GM18499 (cell line): ENCODE measurements around the gene RPL10.
"Not testable (repeated sequence)": the region's sequence is repeated elsewhere in the genome, so short reads cannot be mapped to it uniquely, and the experiment has no call there.

Experiments
- ATAC-seq: cut with Tn5 transposase; IDR thresholded peaks from one replicate; pipeline ENCODE4 v1.9.1; 2021; ENCODE audit warnings: moderate number of reproducible peaks; ENCODE audit not compliant: insufficient read depth, unreplicated experiment

RPL10 gene

GRCh38 chrX:154375156-154375504 lies 23.0 kb upstream of the RPL10 start:
- no peak for ATAC-seq

- ATAC-seq, result no peak
Observed at GRCh38 chrX:154376774-154377173, 21.4 kb upstream of the RPL10 start.

- no peak for ATAC-seq
Observed at GRCh38 chrX:154378059-154378798, 19.9 kb upstream of the RPL10 start.

GRCh38 chrX:154378799-154379568 lies 19.2 kb upstream of the RPL10 start, which contains the start of gene EMD:
EMD (plus strand) TSS chrX:154379295; CDS start chrX:154379485, 190 bp downstream.
- peak; percentile 66 for ATAC-seq

DNA sequence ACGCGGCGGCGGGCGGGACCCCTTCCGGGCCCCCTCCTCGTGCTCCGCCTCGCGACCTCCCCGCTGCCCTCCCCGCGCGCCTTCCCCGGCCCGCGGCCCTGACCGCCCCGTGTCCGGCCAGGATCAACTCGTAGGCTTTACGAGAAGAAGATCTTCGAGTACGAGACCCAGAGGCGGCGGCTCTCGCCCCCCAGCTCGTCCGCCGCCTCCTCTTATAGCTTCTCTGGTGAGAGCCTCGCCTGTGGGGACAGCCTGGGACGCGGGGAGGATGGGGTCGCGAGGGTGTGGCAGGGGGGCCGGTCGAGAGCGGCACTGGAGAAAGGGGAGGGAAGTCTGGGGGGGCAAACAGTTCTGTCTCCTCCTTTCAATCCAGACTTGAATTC lies 18.6 kb upstream of the RPL10 start:
- no peak for ATAC-seq

DNA sequence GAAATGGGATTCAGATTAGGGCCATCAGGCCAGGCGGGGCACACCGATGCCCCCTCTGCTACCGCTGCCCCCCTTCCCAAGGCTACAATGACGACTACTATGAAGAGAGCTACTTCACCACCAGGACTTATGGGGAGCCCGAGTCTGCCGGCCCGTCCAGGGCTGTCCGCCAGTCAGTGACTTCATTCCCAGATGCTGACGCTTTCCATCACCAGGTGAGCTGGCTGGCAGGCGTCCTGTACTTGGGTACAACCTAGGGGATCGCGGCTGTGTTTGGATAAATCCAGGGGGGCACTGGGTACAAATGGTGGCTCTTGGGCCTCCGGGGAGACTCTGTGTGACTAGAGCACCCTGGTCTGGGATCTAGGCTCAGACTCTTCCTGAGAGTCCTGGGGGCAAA lies 18.0 kb upstream of the RPL10 start:
- no peak for ATAC-seq

GRCh38 chrX:154380787-154381186 lies 17.4 kb upstream of the RPL10 start:
- ATAC-seq, result no peak

DNA sequence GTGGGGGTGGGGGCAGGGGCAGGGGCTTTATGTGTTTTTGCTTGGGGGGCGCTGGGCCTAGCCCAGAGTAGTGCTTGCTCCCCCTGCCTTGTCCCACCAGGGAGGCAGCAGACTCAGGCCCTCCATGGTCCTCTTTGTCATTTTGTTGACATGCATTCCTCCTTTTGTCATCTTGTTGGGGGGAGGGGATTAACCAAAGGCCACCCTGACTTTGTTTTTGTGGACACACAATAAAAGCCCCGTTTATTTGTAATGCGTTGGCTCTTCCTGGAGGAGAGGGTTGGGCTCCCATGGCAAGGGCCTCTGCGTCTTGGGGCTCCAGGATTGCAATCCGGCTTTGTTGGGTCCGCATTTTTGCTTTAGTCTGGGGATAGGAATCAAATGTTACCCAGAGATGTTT lies 16.9 kb upstream of the RPL10 start:
- ATAC-seq, result no peak

GRCh38 chrX:154382483-154383069 lies 15.6 kb upstream of the RPL10 start:
- ATAC-seq, result no peak

- ATAC-seq, result no peak
Observed at GRCh38 chrX:154383359-154384283, 14.6 kb upstream of the RPL10 start.

DNA sequence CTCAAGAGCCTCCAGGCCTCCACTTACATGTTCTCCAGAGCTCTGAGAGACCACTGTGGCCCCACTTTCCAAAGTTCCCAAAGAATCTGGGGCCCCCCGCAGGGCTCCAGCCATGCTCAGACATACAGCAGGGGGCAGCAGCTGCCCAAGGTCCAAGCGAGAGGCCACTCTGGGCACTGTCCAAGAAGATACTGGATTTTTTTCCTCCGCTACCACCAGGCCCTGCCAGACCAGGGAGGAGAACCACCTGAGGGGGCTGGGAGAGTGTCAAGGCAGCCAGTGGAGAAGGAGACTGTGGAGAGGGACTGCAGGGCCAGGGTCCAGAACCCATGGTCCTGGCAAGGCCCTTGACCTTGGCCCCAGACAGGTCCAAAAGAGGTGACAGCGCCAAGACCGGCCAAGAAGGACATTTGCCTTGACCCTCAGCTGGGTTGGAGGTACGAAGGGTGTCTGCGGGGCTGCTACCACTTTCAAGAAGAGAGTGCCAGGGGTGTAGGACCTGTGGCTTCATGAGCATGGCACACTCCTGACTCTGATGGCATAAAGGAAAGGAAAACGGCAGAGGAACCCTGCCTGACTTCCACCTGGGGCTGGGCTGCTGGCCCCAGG lies 13.8 kb upstream of the RPL10 start:
- ATAC-seq, result no peak

DNA sequence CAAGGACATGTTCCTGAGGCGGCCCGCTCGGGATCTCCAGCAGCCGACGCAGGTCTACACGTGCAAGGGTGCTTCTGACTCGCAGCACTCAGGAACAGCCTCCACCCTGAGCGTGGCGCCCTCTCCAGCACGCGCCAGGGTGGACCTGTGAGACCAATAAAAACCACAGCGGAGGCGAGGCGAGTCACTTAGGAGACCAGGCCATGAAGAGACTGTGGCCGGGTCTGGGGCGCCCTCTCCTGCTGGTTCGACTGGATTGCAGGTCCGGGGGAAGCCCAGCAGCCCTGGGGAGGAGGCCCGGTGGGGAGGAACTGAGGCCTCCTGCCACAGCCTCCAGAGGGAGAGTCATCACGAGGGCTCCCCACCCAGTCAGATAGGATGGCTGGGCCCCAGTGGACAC lies 10.1 kb upstream of the RPL10 start:
- ATAC-seq, result not testable (repeated sequence)

GRCh38 chrX:154388649-154389048 lies 9.5 kb upstream of the RPL10 start:
- ATAC-seq, result not testable (repeated sequence)

- peak; percentile 42 for ATAC-seq
Observed at GRCh38 chrX:154389812-154390747, 8.1 kb upstream of the RPL10 start.

DNA sequence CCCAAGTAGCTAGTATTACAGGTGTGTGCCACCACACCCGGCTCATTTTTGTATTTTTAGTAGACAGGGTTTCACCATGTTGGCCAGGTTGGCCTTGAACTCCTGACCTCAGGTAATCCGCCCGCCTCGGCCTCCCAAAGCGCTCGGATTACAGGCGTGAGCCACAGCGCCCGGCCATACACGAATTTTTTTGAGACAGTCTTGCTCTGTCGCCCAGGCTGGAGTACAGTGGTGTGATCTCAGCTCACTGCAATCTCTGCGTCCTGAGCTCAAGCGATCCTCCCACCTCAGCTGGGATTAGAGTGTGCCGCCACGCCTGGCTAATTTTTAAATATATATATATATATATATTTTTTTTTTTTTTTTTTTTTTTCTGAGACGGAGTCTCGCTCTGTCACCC lies 1.8 kb upstream of the RPL10 start:
- ATAC-seq, result not testable (repeated sequence)

GRCh38 chrX:154396973-154397887 lies 947 bp upstream of the RPL10 start:
- no peak for ATAC-seq

DNA sequence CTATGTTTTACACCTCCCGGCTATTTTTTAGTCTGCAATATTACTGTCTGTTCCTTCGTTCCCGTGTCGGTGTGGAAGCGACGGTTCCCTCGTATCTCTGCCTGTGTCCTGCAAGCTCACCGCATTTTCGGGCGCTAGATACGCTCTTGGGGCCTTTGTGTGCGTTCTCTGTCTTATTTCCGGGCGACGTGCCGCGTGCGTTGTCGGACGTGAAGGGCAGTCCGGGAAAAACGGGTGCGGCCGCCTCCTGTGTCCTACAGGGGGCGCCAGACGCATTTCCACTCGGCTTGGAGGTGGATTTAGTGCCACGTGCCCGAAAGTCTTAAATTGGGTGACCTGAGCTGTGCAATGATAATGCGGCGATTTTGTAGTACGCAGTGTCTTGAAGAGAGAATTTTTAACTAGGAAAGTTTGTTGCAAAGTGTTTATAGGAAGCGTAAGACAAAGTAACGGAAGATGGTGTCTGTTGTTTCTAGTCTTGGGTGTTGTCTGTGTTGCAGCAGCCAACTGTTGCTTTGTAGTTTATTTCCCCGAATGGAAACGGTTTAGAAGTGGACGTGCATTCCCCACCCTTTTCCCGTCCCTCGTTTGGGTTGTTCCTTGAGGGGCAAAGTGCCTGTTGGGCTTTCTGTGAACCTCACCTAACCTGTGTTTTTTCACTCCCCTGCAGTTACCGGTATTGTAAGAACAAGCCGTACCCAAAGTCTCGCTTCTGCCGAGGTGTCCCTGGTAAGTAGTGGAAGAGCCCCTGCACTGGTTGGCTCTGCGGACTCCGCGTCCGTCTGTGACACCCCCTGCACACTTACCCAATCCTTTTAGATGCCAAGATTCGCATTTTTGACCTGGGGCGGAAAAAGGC lies 720 bp downstream of the RPL10 start:
- ATAC-seq, result no peak
